ENCODE measurements around the gene AMBN. TPM values are rescaled to one million over a fixed set of nuclear protein-coding genes. Genes with fewer than 3 reads are reported as not detected.

AMBN gene, protein sequence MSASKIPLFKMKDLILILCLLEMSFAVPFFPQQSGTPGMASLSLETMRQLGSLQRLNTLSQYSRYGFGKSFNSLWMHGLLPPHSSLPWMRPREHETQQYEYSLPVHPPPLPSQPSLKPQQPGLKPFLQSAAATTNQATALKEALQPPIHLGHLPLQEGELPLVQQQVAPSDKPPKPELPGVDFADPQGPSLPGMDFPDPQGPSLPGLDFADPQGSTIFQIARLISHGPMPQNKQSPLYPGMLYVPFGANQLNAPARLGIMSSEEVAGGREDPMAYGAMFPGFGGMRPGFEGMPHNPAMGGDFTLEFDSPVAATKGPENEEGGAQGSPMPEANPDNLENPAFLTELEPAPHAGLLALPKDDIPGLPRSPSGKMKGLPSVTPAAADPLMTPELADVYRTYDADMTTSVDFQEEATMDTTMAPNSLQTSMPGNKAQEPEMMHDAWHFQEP
- not detected for total RNA-seq

DNA sequence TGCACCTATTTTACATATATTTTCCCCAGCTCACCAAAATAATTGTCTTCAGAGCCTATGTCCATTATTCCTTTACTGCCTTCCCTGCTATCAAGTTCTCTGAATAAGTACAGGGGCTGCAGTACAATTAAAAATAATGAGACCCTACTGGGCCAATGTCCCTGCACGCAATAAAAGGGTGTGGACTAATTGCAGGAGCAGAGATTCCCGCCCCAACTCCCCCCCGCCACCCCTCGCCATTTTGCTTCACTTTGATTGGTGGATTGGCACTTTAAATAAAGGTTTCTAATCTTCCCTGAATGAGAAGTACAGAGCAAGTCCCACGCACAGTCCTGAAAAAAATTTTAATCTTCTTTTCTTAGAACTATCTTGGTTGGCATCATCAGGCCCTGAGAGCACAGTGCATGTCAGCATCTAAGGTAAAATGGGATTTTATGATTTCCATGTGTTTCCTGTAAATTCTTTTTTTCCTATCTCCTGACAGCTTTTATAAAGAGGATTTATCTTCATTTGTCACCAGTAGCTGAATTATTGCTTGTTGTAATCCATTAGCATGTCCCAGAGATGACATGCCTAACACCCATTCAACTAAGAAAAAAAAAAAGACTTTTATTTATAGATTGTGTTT, at the start of gene AMBN:
Gene AMBN (plus strand): TSS at position 302 of the 628 bp plus-strand sequence. CDS start 103 bp downstream, at position 405.
- ChIA-PET POLR2A (no interaction called here), CTCF (no interaction called here)

DNA sequence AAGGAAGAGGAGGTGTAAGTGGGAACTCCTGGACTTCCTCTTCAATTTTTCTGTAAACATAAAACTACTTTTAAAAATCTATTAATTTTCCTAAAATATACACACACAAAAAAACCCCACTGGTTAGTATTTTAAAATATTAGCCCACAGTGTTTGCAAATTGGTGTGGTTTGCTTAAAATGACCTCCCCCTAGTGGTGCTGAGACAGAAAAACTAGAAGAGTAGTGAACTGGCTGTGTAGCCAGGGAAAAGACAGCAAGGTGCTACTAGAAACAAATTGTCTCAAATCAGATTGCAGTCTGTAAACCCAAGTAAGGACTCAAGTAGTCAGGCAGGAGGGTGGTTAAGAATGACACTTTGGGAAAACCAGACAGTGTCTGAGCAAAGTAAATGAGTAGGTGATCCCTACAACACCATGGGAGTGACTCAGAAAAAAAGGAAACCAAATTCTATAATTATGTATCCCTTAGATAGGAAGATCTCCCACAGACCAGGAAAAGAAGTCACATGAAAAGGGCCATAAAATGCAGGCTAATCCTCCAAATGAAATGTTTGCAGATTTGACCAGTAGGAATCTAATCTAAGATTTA, 47.7 kb upstream of the AMBN start:
- CTCF ChIA-PET, result no interaction called here
- POLR2A ChIA-PET, result no interaction called here

DNA sequence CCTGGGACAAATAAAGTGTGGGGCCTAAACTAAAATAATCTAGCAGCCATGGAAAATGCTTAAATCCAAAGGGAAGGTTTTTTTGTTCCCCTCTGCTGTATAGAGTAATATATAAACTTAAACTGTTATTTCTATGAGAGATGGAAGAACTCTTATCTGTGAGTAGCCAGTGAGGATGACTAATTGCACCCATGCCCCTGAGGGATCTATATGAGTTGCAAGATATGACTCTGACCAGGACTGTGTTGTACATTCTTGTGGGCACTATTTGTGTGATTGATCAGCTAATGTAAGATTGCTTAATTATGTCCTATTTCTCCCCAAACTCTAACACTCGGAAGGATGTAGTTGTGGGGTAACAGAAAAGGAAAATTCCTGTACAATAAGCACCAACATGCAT, 35.2 kb upstream of the AMBN start:
- CTCF ChIA-PET, result no interaction called here
- POLR2A ChIA-PET, result no interaction called here

DNA sequence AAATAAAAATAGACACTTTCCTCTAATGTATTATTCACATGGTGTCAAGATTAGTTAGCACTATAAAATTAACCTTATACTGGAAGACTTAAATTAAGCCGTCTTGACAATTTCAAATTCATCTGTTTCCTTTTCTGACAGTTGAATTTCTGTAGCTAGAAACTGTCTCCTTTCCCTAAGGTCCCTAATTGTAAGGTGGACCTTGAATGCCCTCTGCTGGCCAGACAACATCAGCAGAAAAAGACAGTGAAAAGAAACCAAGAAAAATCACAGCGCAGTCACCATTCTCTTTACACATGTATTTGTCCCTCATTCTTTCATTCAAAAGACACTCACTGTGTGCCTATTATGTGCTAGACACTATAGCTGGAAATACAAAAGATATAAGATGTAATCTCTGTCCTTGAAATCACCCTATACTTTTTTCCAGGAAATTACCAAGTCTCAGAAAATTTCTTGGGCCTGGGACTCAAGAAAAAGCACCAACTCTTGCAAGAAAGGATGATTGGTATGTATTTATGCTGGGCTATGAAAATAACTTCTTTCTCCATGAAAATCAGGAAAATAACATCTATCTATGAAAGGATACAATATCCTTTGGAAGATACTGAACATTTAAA, 32.7 kb upstream of the AMBN start:
- POLR2A ChIA-PET, result no interaction called here
- CTCF ChIA-PET, result no interaction called here

DNA sequence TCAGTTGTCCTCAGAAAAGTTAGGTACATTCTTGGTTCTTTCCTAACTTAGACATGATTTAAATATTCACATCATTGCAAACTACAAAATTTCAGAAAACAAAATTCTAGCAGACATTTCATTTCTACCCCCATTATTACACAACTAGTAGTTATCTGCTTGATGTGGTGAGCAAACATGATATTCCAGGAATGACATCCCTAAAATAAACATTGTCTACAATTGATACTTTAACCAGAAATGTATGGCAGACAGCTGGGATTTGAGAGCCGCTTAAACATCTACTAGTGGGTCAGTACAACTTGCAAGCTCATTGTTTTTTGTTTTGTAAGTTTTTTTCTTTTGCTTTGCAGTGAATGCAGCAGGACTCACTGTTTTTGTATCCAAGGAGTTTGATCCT, 32.1 kb upstream of the AMBN start:
- CTCF ChIA-PET, result no interaction called here
- POLR2A ChIA-PET, result no interaction called here

DNA sequence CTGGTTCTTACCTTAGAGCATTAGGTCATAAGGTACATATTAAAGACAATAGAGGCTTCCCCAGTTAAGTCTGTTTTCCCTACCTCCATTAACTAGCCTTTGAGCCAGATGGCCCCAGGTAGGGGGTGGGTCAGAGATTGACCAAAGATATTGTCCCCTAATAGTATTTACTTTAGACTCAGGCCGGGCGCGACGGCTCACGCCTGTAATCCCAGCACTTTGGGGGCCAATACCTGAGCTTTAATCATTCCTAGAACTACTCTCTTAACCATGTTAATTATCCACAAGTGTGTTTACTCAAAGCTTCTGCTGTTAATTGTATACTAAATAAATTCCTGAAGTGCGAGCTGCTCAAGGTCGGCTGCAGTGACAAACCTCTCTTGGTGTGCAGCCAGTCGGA, 28.0 kb upstream of the AMBN start:
- POLR2A ChIA-PET, result no interaction called here
- CTCF ChIA-PET, result no interaction called here

DNA sequence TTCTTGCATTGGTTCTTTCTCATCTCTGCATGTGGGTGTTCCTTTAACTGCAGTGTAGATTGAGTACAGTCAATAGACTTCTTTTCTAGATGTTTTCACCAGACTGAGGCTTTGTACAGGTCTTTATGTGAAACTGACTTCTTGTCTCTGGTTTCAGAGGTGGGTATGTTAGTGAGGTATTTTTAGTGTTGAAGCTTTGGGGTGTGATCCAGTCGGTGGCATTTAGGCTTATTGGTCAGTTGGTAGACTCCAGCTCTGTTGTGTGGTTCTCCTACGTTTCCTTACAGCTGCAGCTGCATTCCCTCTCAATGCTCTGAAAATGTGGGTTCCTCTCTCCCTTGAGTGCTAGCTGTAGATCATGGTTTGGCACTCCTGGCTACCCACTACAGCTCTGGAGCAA, 21.3 kb upstream of the AMBN start:
- CTCF ChIA-PET, result no interaction called here

DNA sequence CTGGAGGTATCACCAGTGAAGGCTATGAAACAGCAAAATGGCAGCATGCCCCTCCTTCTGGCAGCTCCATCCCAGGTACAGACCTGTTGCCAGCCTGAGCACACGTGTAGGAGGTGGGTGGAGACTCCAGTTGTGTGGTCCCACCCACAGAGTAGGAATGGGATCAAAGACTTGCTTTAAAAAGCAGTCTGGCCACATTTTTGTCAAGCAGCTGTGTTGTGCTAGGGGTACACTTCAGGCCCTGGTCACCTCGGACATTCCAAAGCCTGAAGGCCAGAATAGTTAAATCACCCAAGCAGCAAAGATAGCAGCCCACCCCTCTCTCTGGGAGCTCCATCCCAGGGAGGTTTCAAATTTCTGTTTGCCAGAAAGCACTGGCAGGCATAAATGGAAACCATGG, 20.3 kb upstream of the AMBN start:
- CTCF ChIA-PET, result no interaction called here

More for the DNA sequence above, 21.3 kb upstream of the AMBN start:
- POLR2A ChIA-PET, result no interaction called here

DNA sequence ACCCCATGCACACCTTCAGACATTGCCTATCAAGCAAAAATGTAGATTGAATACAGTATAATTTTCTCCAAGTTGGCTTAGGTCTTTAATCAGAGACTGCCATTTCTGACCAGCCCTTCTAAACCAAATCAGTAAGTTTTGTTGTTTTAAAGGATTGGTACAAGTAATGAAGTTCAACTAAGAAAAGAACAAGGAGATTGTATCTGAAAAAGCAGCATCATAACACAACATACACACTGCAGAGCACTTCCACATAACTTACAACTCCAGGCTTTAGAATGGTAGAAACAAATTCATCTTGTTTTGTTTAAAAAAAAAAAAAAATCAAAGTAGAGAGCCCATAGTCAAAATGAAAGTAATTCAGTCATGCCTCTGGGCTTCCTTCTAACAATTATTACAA, 16.1 kb upstream of the AMBN start:
- ChIA-PET CTCF (no interaction called here), POLR2A (no interaction called here)

More for the DNA sequence above, 20.3 kb upstream of the AMBN start:
- POLR2A ChIA-PET, result no interaction called here

DNA sequence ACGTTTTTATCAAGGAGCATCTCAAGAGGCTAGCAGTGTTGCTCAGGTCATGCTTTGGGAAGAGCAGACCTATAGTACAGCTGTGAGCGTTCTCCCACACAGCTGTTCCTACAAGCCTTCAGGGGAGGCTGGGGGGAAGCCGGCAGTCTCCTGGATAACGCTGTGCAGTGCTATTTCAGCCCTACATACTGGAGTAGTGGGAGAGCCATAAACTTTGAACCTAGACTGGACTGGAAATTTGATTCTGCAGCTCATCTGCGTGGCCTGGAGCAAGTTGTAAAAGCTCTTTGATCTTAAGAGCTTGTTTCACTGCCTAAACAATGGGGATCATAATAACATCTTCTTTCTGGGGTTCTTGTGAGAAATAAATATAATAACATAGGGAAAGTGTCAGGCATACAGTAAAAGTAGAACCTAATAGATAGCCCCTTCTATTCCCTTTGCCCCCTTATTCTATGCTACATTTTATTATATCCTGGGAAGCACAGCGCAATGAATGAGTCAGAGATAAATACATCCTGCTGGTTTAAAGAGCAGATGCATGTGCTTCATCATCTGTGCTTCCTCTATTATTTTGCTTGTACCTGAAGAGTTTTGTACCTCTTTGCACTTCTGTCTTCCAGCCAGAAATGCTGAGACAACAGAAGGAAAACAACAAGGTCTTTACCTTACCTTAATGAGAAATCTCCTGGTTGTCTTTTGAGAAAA, 14.7 kb upstream of the AMBN start:
- ChIA-PET CTCF (no interaction called here), POLR2A (no interaction called here)

DNA sequence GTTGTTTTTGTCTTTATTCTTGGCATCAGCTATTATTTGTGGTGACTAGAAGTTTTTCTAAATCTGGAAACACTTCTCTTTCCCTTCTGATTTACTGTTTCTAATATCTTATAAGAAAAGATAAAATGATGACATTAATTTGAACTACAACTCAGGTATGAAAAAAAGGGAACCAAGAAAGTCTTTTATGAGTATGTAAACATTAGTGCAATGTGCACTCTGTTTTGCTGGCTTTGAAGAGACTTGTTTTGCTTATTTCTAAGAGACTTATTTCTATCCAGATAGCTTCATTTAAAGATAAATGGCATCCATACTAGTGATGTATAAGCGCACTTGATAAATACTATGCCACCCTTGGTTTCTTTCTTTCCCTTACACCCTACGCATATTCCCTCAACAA, 10.1 kb upstream of the AMBN start:
- POLR2A ChIA-PET, result no interaction called here
- CTCF ChIA-PET, result no interaction called here

DNA sequence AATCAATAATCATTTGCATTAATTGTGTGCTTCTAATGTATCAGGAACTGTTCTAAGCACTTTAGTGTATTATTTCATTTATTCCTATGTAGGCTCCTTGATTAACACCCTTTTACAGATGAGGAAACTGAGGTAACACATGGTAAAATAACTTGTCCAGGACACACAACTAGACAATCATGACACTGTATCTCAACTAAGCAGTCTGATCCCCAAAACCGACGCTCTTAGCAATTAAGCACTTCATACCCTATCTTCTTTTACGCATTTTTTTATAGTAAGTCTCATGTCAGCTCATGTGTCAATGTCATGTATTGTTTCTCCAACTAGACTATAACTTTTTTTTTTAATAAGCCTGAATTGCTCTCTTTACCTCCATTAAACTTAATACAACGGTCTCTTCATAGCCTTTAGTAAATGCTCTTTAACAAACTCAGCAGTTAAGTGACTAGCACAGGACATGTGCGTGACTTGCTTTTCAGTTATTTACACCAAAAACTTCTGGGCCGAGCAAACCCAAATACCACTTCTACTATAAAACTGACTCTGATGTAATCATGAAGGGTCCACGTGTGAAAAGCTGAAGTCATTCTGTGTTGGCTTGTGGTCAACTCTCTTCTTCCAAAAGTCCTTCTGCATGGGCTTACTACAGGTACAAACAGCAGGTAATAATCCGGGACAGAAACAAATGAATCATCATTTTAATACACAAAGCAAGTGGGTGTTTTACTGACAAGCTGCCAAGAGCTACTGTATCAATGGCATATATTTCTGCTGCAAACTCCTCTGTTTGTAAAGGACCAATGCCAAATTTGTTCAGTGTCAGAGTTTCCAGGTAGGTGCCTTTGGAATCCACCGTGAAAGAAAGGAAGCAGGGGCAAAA, 7.9 kb upstream of the AMBN start:
- ChIA-PET CTCF (no interaction called here), POLR2A (no interaction called here)

DNA sequence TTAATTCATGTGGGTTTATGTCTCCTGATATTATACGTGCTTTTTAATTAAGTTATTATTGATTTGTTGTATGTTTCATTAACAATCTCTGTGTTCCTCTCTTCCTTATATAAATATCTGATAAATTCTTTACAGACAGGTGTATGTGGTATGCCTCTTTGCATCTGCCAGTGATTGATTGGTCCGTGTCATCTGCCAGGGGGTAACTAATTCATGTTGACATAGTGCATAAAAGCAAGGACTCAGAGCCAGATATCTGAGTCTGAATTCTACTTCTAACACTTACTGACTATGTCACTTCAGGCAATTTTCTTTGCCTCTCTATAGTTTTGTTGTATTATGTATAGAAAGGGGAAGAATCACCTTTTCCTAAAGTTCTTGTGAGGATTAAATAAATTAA, 5.2 kb upstream of the AMBN start:
- POLR2A ChIA-PET, result no interaction called here
- CTCF ChIA-PET, result no interaction called here

DNA sequence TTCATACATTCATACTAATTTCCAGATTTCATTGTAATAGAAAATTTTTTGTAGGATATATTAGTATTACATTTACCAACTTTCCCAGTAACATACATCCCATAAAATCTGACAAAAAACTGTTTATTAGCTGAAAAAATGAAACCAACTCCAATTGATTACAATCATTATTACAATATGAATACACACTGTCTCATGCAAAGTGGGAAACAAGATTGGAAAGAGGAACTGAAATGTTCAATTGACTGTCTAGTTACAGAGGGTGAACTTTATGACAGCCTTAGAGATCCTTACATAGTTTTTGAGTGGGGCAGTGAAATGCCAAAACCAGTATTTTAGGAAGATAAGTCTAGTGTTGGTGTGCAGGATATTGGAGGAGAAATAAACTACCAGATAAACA, 2.3 kb upstream of the AMBN start:
- ChIA-PET CTCF (no interaction called here), POLR2A (no interaction called here)

DNA sequence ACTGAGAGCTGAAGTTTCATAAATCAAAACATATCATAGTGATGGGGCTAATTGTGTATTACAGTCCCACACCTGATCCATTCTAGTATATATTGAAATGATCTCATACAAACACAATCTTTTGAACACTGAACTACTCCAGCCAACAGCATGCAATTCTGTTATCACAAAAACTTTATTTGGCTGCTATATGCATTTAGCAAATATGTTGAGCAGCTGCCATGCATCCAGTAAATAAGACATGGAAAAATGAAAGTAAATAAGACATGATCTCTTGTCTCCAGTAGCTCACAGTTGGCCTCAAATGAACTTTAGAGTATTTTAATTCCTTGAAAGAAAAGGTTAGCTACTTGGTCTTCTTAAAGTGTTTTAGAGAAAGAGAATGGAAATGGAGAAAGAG, 2.1 kb downstream of the AMBN start:
- CTCF ChIA-PET, result no interaction called here
- POLR2A ChIA-PET, result interaction anchor here (0.7 kb wide), 1 partner anchor 332 kb away, joined by 7 read pairs; no protein-coding TSS in a partner anchor

DNA sequence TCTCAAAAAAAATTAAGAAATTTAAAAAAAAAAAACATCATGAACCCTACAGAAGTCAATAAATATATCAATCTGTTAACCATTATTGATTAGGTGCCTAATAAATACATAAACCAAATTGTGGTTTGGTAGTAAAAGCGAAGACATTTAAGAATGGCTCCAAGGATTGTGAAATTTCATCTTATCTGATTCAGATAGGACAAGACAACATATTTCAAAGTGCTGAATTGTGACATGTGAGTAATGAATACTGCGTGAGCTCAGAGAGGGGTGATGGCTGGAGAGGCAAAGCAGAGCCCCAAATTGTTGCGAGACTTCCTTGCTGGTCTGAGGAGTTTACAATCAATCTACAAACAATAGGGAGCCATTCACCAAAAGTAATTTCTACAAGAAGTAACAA, 8.2 kb downstream of the AMBN start:
- ChIA-PET POLR2A (no interaction called here), CTCF (no interaction called here)

DNA sequence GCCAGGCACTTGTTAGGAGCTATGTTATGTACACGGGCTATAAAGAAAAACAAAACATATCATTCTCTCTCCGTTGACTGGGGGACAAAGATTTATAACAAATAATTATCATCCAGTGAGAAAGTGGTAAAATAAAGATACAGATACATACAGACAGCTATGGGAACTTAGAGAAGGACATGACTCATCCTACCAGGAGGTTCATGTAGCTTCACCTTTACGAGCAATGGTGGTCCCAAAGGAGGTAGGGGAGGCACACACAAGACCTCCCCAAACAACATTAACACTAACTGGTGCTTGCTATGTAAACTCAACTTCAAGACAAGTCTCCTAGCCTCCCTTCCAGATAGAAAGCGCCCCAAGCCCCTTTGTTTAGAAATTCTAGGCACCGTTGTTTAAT, 8.9 kb downstream of the AMBN start:
- ChIA-PET POLR2A (no interaction called here), CTCF (no interaction called here)

DNA sequence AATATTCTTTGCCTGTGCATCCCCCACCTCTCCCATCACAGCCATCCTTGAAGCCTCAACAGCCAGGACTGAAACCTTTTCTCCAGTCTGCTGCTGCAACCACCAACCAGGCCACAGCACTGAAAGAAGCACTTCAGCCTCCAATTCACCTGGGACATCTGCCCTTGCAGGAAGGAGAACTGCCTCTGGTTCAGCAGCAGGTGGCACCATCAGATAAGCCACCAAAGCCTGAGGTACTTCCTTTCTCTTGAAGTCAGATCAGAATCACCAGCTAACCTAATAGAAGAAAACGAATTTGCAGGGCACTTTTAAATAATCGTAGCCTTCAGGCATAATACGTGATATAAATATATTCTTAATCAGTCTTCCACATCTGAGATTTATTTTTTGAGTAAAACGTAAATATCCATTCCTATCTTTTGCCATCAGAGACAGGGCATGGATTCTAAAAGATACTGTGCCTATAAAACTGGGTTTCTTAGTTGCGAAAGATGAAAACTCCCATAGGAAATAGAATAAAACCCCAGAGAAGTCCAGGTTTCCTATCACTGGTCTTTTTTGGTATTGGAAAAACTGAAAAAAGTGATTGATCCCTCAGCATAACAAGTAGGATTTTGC, 9.5 kb downstream of the AMBN start:
- CTCF ChIA-PET, result no interaction called here
- POLR2A ChIA-PET, result no interaction called here

DNA sequence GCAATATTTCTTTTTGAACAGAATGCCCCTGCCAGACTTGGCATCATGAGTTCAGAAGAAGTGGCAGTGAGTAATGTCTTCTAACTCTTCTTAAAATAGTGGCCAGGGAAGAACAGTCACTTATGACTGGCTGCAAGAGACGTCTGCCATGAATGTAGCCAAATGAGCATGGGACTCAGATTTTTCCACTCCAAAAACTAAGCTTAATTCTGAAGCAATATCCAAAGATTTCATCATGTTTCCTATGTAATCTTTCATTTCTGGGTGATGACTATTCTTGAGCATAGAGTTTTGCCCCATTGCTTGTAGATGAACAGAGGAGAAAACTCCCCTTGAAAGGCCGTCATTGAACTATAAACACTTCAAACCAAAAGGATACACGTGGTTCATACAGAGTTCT, 11.8 kb downstream of the AMBN start:
- POLR2A ChIA-PET, result no interaction called here
- CTCF ChIA-PET, result no interaction called here

Measured in activated CD8-positive, alpha-beta memory T cell treated with anti-CD3 and anti-CD28 coated beads for 36 hours (primary cell).